Tibial nerve (tissue), 4 donors: ENCODE measurements around the gene TMPRSS7. TPM values are rescaled to one million over a fixed set of nuclear protein-coding genes. Genes with fewer than 3 reads are reported as not detected.

Experiments used
- DNase-seq, 2 donors: peaks; one replicate each; pipeline ENCODE4 v3.0.0-alpha.2; 2019; ENCODE audit warnings: low spot score in 2 of 2
- H3K27ac ChIP-seq, 4 donors: fragments of 200-600 bp; sonication (generic) in 3 of 4; one replicate each; pipeline ENCODE4 v1.5.1; 2017 to 2019; ENCODE audit warnings: mild to moderate bottlenecking in 1 of 4
- H3K27me3 ChIP-seq, 2 donors: fragments of 200-600 bp; sonication (generic) in 1 of 2; one replicate each; pipeline versions ENCODE4 v1.5.1 to v1.6.0; 2017 to 2019
- H3K36me3 ChIP-seq, 3 donors: fragments of 200-600 bp; sonication (generic); one replicate each; pipeline ENCODE4 v1.5.1; 2018 to 2019
- H3K4me1 ChIP-seq, 4 donors: fragments of 200-600 bp; sonication (generic) in 3 of 4; one replicate each; pipeline ENCODE4 v1.5.1; 2017 to 2019
- H3K4me3 ChIP-seq, 4 donors: fragments of 200-600 bp; sonication (generic) in 3 of 4; one replicate each; pipeline ENCODE4 v1.5.1; 2017 to 2019; ENCODE audit warnings: mild to moderate bottlenecking in 1 of 4, moderate library complexity in 1 of 4
- H3K9me3 ChIP-seq, 4 donors: fragments of 200-600 bp; sonication (generic) in 3 of 4; one replicate each; pipeline ENCODE4 v1.5.1; 2017 to 2019
- EP300 ChIP-seq, 2 donors: sonication (generic); formaldehyde crosslinking; IDR thresholded peaks; one replicate each; pipeline ENCODE4 v1.6.1; 2017; ENCODE audit warnings: antibody characterized with exemption in 2 of 2, mild to moderate bottlenecking in 1 of 2
- POLR2A ChIP-seq, 2 donors: fragments of 450-650 bp; IDR thresholded peaks; one replicate each; pipeline ENCODE4 v1.6.1; 2017; ENCODE audit warnings: antibody characterized with exemption in 2 of 2, mild to moderate bottlenecking in 2 of 2, moderate library complexity in 2 of 2
- WGBS, 2 donors: methylation state at CpG; one replicate each; pipeline ENCODE4 v1.1.5; 2018; 5-methylcytosine and 5-hydroxymethylcytosine counted together
- total RNA-seq, 4 donors: library from RNA; depleted of rRNA; stranded (reverse); fragments of >200 nt; gene quantifications; one replicate each; pipeline ENCODE4 v1.1.0, GENCODE V29; 2016
- TF ChIP-seq, protein P1 (sequence below), 5 experiments: fragments of 200-600 bp in 3 of 5; fragments of 450-650 bp in 2 of 5; sonication (generic) in 3 of 5; IDR thresholded peaks; one replicate each; pipeline ENCODE4 v1.5.1; 2016 to 2019; ENCODE audit warnings: antibody characterized with exemption in 5 of 5, mild to moderate bottlenecking in 3 of 5, moderate library complexity in 2 of 5

Gene TMPRSS7
- total RNA-seq, 4 donors from 2014 or later = not detected

DNA sequence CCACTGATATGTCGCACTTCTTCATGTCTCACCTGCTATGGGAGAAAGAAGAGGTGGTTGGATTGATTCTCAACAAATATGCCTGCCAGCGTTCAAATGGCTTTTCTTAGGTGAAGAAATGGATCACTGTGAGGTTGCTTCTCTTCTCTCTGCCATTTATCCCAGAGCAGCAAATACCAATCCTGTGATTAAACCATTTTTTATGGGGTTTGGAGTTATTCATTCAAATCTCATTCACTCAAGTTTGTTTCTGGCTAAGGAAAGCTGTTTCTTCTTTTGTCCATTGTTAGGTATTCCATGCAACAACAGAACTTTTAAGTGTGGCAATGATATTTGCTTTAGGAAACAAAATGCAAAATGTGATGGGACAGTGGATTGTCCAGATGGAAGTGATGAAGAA is 39.5 kb downstream of the TMPRSS7 start:
- WGBS, 2 donors = 79 to 90% methylated on average over 2 of the region's 2 CpGs
- peaks cover 0 to 3% (median 0%) of the 10 kb centered on the region in 4 donors for H3K4me1 ChIP-seq

GRCh38 chr3:112074616-112075497 is 40.3 kb downstream of the TMPRSS7 start:
- 63 to 66% methylated on average over 6 of the region's 6 CpGs for WGBS, 2 donors
- no peak overlapping the region for H3K4me3 ChIP-seq
- H3K36me3 ChIP-seq = no peaks in the 10 kb centered on the region
- TF ChIP-seq EP300 (IDR thresholded peaks at IDR 0.05) (no peak), POLR2A (IDR thresholded peaks at IDR 0.05) (no peak)
- TF ChIP-seq, protein P1, sequence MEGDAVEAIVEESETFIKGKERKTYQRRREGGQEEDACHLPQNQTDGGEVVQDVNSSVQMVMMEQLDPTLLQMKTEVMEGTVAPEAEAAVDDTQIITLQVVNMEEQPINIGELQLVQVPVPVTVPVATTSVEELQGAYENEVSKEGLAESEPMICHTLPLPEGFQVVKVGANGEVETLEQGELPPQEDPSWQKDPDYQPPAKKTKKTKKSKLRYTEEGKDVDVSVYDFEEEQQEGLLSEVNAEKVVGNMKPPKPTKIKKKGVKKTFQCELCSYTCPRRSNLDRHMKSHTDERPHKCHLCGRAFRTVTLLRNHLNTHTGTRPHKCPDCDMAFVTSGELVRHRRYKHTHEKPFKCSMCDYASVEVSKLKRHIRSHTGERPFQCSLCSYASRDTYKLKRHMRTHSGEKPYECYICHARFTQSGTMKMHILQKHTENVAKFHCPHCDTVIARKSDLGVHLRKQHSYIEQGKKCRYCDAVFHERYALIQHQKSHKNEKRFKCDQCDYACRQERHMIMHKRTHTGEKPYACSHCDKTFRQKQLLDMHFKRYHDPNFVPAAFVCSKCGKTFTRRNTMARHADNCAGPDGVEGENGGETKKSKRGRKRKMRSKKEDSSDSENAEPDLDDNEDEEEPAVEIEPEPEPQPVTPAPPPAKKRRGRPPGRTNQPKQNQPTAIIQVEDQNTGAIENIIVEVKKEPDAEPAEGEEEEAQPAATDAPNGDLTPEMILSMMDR (IDR thresholded peaks at IDR 0.05) = no peak
- no peak overlapping the region for H3K27ac ChIP-seq
- peaks cover 0 to 3% (median 0%) of the 10 kb centered on the region in 4 donors for H3K4me1 ChIP-seq
- DNase-seq = no peak
- no peaks in the 10 kb centered on the region for H3K27me3 ChIP-seq
- no peaks in the 10 kb centered on the region for H3K9me3 ChIP-seq

More for the DNA sequence above, 39.5 kb downstream of the TMPRSS7 start:
- H3K9me3 ChIP-seq = no peaks in the 10 kb centered on the region
- no peak for DNase-seq
- no peak overlapping the region for H3K27ac ChIP-seq
- no peak overlapping the region for H3K4me3 ChIP-seq
- H3K27me3 ChIP-seq = no peaks in the 10 kb centered on the region
- TF ChIP-seq EP300 (IDR thresholded peaks at IDR 0.05) (no peak), POLR2A (IDR thresholded peaks at IDR 0.05) (no peak)
- TF ChIP-seq, protein P1 (IDR thresholded peaks at IDR 0.05) = no peak
- no peaks in the 10 kb centered on the region for H3K36me3 ChIP-seq

GRCh38 chr3:112078125-112079083 is 43.9 kb downstream of the TMPRSS7 start:
- DNase-seq = no peak
- TF ChIP-seq, protein P1 (IDR thresholded peaks at IDR 0.05) = no peak
- no peak for TF ChIP-seq EP300 (IDR thresholded peaks at IDR 0.05)
- no peak for TF ChIP-seq POLR2A (IDR thresholded peaks at IDR 0.05)
- H3K36me3 ChIP-seq = no peaks in the 10 kb centered on the region
- 80 to 85% methylated on average over 10 of the region's 10 CpGs for WGBS, 2 donors
- H3K4me1 ChIP-seq = peaks cover 0 to 3% (median 0%) of the 10 kb centered on the region in 4 donors
- no peak overlapping the region for H3K4me3 ChIP-seq
- H3K27ac ChIP-seq = no peak overlapping the region
- H3K27me3 ChIP-seq = no peaks in the 10 kb centered on the region
- no peaks in the 10 kb centered on the region for H3K9me3 ChIP-seq

- WGBS, 2 donors = 82 to 85% methylated on average over 4 of the region's 4 CpGs
Measured at GRCh38 chr3:112083239-112083638, 48.7 kb downstream of the TMPRSS7 start.

More at GRCh38 chr3:112083239-112083638, 48.7 kb downstream of the TMPRSS7 start:
- Histone ChIP-seq H3K27me3 (no peaks in the 10 kb centered on the region), H3K9me3 (no peaks in the 10 kb centered on the region), H3K4me3 (no peak overlapping the region), H3K27ac (no peak overlapping the region), H3K4me1 (peaks cover 0 to 14% (median 0%) of the 10 kb centered on the region in 4 donors), H3K36me3 (no peaks in the 10 kb centered on the region)
- TF ChIP-seq, protein P1 (IDR thresholded peaks at IDR 0.05) = no peak
- TF ChIP-seq EP300 (IDR thresholded peaks at IDR 0.05) (no peak), POLR2A (IDR thresholded peaks at IDR 0.05) (no peak)
- no peak for DNase-seq
